Measurements from ENCODE around the gene GPR65.
"Not testable (repeated sequence)": the region's sequence is repeated elsewhere in the genome, so short reads cannot be mapped to it uniquely, and the experiment has no call there.

The GPR65 gene

DNA sequence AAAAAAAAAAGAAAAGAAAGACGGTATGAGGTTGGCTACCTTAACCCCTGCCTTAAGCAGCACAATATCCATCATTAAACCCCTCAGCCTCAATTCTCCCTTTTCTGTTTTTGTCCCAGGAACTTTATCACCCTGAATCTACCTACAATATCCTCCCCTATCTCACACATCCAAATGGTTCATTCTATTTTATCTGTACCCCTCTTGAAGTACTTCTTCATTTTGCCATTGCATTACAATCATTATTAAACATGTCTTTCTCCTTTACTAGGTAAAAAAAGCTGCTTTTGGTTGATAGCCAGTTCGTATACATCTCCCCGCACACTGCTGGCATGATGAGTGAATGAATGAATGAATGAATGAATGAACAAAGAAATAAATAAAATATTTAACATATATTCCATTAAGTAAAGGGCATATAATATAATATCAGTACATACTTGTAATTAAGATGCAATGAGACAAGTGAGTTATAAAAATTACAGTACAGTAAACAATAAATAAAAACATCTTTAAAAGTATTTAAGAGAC lies 364 bp upstream of the GPR65 start:
- no peak for DNase-seq (ENCODE audit: low spot score)

DNA sequence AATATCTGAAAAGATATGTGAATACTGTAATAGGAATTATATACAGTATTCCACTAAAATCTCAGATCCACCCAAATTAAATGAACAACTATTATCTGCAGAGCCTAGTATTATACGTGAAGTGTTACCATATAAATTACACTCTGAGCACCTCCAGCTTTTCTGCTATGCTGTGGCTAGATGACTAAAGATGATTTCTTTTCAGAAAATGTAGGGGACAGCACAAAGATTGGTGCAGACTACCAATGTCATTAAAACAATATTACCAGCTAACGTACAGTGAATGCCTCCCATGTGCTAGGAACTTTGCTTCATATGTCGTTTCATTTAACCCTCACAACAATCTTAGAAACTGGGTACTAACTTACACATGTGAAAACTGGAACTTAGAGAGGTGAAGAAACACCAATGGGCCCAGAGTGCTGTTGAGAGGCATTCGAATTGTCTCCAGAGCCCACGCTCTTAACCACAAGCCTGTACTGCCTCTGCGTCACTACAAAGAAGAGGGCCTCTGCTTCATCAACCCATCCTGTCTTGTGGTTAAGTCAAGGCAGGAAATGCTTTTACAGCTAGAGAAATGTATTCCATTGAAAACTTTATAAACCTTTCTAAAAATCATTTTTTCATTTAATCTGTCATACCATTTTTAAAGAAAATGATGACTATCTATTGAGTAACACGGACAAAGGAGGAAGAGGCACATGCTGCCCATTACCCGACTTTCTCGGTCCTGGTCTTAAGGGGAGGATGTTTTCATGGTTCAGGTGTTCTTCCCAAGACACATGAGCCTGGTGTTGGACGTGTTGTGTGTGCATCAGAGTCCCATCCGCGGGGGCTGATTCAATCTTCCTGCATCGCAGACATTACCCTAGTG lies 1.3 kb downstream of the GPR65 start:
- peak; percentile 80 for DNase-seq (ENCODE audit: low spot score)

DNA sequence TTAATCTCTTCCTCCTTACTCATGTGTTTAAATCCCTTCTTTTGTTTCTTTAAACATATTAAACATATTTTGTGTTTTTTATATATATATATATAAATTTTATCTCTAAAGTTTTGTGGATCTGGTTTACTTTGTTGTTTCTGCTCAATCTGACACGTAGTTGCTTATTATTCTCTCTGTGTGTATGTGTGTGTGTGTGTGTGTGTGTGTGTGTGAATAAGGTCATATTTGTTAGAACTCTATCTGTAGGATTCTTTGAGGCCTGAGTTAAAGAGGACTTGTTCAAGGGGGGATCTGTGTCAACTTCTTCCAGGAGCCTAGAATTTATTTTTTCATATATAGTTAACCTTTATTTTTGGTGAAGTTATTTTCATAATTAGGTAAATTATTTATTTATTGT lies 2.7 kb downstream of the GPR65 start:
- DNase-seq (ENCODE audit: low spot score): no peak

DNA sequence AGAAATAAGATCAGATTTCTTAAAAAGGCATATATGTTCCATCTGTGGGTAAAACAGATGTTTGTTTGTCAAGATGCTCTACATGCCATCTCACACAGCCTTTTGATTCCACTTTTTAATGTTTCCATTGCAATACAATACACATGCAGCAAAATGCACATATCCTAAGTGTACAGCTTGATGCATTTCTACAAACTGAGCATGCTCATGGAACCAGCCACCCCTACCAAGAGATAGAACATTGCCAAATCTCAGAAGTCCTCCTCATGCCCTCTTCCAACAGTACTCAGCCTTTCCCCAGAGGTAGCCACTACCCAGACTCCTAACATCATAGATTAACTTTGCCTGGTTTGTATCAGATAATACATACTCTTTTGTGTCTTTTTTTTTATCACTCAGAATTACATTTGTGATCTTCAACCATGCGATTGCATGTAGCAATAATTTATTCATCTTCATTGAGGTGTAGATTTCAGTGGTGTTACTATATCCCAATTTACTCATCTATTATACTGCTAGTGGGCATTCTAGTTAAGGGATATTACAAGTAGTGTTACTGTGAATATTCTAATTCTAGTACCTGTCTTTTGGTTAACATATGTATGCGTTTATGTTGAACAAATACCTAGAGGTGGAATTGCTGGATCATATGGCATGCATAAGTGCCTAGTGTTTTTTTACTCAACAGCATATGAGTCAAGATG lies 3.3 kb downstream of the GPR65 start:
- DNase-seq (ENCODE audit: low spot score): no peak

DNA sequence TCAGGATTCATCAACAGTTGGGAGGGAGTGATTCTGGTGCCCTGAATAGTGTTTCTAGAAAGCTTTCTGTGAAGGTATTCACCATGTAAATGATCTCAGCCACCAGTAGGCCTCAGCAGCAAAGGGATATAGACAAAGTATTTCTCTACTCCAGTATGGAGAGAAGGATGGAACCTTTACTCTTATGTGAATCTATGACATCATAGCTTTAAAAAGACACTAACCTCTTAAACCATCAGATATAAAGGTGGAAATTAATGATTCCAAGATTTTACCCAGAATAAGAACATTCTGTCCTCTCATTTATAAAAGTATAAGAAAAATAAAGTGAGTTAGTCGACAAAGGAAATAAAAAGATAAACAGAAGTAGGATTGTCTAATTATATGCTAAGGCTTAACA lies 4.6 kb downstream of the GPR65 start:
- no peak for DNase-seq (ENCODE audit: low spot score)

DNA sequence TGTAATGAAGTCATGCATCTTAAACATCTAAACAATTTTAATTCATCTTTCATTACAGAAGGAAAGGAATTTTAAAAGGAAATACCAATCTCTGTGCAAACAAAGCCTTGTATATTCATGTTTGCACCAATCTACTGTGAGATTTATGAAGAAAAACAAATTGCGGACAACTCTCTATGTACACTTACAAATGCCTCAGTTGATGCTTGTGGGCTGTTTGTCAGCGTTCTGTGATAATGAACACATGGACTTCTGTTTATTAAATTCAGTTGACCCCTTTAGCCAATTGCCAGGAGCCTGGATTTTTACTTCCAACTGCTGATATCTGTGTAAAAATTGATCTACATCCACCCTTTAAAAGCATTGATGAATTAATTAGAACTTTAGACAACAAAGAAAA lies 5.4 kb downstream of the GPR65 start:
- no peak for DNase-seq (ENCODE audit: low spot score)

DNA sequence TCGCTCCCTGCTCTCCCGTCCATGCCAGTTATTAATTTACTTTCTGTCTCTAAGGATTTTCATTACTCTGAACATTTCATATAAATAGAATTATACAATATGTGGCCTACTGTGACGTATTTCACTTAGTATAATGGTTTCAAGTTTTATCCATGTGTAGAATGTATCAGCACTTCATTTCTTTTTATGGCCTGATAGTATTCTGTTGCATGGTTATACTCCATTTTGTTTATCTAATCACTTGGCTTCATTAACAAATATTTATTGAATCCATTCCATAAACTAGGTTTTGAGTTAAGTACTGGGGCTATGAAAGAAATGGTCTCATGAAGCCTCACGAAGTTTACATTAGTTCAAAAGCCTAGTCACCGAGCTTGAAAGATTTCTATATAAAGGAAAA lies 7.6 kb downstream of the GPR65 start:
- DNase-seq (ENCODE audit: low spot score): no peak

DNA sequence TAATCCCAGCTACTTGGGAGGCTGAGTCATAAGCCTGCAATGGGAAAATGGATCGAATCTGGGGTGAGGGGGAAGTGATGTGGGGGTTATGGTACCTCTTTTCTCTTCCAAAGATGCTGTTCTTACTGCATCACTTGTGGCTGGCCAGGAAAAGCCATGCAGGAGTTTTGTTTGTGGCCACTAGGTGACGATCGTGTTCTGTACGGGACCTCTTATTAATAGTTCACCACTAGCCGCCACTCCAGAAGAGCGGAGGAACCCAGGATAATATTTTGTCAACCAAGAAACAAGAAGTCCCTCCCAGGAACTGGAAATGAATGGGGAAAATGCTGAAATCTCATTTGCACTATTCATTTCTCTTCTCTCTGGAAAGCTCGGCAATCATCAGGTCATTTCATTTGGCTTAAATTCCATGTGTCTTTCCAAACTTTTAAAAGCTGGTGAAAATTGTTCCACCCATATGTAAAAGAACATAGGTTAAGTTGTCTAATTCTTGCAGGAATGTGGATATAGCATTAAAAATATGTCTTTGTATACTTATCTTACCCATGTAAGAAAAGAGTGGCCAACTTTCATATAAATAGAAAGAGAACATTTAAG lies 8.9 kb downstream of the GPR65 start:
- DNase-seq (ENCODE audit: low spot score): peak; percentile 59

DNA sequence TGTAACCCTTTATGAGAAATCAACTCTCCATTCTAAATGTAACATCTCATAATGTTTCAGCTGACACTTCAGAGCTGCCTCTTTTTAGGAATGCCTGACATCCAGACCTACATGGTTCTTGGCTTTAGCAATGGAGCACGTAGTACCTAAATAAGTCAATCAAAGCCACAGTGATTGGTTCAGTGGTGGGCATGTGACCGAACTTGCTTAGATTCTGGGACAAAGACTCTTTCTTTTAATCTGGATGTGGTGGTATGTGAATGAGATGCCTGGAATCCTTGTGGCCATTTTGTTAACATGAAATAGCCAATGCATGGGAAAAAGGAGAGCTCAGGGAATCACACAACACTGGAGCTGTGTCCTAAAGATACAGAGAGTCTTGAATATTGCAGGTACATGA lies 11.8 kb downstream of the GPR65 start:
- no peak for DNase-seq (ENCODE audit: low spot score)

DNA sequence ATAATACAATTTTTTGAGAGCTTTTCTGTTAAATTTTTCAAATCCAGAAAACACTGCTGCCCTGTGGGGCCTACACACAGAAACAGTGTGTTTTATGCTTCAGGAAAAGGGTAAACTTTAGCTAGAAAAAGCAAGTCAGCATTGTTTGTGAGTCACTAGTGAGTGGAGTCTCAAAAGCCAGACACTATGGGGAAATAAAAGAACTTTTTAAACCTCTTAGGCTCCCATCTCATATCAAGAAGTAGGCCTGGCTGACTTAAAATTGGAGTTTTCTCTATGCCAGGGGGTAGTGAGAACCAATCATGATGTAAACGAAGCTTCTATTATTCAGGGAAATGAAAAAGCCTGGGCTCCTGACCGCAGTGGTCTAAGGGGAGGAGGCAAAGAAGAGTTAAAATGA lies 12.6 kb downstream of the GPR65 start:
- DNase-seq (ENCODE audit: low spot score): no peak

DNA sequence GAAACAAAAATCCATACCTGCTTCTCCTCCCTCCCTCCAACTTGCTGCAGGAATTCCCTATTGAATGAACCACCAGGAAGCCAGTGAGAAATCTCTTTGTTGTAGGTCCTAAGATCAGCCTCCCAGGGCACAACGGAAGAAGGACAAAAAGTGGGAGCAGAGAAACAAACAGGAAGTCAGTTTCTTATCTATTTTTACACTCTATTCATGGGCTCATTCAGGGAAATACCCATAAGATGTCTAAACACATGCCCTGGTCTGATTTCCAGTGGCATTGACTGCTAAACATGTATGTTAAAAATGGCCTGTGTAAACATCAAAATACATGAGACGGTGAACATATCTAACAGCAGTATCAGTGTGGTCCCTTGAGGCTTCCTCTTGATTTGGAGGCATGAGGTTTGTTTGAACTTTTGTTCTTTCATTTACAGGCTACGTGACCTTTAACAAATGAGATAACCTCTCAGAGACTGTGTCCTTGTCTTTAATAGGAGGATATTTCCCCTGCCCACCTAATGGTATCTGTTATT lies 18.8 kb downstream of the GPR65 start:
- DNase-seq (ENCODE audit: low spot score): peak; percentile 29

DNA sequence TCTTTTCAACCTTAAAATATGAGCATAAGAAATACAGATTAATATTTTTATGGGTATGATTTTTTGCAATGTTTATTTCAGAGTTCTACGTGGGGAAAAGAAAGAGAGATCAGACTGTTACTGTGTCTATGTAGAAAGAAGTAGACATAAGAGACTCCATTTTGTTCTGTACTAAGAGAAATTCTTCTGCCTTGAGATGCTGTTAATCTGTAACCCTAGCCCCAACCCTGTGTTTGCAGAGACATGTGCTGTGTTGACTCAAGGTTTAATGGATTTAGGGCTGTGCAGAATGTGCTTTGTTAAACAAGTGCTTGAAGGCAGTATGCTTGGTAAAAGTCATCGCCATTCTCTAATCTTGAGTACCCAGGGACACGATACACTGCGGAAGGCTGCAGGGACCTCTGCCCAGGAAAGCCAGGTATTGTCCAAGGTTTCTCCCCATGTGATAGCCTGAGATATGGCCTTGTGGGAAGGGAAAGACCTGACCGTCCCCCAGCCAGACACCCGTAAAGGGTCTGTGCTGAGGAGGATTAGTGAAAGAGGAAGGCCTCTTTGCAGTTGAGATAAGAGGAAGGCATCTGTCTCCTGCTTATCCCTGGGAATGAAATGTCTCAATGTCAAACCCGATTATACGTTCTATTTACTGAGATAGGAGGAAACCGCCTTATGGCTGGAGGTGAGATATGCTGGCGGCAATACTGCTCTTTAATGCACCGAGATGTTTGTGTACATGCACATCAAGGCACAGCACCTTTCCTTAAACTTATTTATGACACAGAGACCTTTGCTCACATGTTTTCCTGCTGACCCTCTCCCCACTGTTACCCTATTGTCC lies 19.5 kb downstream of the GPR65 start:
- not testable (repeated sequence) for DNase-seq (ENCODE audit: low spot score)

DNA sequence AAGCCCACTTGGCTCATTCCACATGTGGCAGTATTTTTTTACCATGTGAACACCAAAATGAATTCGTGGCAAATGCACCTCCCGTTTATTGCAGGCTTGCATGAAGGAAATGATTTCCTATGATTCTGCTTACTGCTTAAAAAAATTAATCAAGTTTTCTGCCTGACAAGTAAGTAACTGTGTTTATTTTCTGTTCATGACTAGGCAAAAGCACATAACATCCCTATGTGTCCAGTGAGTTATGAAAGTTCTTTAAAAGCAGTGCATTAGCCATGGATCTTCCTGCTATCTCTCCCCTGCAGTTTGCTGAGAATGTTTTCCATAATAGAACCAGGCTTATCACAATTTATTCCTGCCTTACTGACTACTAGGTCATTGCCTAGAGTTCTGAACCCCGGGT lies 20.4 kb downstream of the GPR65 start:
- no peak for DNase-seq (ENCODE audit: low spot score)

DNA sequence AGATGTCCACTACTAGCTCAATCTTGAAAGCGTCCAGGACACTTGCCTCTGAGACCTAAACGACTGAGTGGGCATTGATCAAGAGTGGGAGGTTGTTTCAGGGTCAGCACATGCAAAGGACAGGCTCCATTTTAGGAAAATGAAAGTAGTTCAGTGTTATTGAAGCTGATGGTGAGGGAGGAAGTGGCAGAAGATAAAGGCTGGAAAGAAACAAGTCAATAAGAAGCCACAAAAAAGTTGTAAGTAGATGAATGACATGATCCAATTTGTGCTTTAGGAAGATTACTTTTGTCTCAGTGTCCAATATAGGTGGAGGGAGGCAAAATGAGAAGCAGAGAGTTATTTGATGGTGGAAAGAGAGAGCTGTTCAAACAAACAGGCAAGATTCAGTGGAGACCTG lies 22.0 kb downstream of the GPR65 start:
- no peak for DNase-seq (ENCODE audit: low spot score)

DNA sequence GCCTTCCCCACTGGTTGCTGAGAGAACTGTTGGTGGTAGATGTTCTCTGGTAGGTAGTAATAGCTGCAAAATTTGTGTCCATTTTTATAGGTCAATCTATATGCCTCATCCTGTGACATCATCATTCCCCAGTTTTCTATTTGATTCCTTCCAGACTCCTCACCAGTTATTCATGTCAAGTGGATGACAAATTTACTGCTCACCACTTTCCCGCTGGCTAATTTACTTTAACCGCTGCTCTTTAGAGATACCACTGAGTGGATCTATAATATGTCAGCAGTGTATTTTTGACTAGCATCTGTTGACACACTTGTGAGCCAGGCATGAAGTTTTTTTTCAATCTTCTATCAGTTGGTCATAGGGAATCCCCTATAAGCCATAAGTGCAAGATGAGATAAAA lies 24.6 kb downstream of the GPR65 start:
- DNase-seq (ENCODE audit: low spot score): no peak

DNA sequence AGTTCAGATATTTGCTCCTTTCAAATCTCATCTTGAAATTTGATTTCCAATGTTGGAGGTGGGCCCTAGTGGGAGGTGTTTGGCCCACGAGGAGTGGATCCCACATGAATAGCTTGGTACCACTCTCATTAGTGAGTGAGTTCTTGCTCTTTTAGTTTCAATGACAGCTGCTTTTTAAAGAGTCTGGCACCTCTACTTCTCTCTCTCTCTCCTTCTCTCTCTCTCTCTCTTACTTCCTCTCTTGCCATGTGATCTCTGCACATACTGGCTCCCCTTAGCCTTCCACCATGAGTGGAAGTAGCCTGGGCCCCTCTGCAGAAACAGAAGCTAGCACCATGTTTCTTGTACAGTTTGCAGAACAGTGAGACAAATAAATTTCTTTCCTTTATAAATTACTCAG lies 25.1 kb downstream of the GPR65 start:
- no peak for DNase-seq (ENCODE audit: low spot score)

DNA sequence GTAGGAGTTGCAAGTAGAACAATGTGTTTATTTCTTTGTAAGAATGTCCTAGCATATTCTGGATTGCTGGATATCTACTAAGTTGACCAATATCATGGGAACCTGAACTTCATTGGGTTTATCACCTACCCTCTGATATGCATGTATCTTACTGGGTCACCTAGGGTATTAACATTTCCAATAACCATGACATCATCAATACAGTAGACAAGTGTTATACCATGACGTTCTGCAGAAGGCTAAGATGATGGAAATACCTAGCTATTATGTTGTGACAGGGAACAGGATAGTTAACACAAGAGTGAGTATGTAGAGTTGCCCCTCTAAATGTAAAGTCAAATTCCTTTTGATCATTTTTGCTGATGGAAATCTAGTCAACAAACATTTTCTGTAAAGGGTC lies 26.0 kb downstream of the GPR65 start:
- DNase-seq (ENCODE audit: low spot score): no peak

DNA sequence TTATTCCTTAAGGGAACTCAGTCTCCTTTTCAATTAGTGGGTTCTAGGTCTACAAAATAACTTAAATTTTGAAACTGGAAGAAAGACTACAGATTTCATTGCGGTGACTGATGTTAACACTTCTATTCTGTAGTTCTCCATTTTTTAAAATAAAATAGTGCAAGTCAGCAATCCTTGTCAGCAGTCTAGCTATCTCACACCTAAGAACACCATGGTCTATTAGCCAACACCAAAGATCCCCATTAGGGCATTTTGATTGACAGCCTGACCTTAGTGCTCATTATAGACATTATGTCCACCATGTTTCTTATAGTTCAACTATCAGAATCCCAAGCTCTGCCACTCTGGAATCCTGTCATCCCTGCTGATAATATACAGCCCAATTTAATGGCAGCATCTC lies 27.4 kb downstream of the GPR65 start:
- no peak for DNase-seq (ENCODE audit: low spot score)

DNA sequence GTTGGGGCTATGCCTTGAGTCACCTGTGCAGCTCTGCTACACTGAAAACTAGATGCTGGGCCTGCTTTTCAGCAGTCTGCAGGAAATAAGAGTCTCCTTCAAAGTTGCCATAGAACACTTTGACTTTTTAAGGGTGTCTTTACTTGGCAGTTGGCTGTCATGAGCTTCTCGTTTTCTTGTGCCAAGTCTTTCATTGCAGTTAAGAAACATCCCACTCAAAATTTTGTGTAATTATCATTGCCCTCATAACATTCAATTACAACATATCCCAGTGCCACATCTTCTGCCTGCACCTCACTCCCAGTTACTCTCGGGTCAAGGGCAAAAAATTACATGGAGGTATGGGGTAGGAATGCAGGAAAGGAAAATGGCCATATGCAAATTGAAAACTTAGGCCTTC lies 29.1 kb downstream of the GPR65 start:
- DNase-seq (ENCODE audit: low spot score): no peak

DNA sequence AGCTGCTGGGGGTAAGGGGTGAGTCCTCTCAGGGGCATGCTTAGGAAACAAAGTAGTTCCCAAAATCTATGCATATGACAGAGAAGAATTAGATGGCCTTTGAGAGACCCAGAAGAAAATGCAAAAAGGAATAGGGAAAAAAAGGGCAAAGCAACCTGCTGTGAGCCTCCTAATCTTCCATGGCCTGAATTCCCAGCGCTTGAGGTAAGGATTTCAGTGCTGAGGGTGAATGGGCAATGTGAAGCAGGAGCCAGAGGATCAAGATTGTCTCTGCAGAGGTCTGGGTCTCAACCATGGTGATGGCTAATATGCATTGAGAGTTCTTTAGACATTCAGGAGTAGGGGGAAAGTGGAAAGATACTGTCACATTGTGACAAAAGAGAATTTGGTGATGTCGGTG lies 31.5 kb downstream of the GPR65 start:
- DNase-seq (ENCODE audit: low spot score): no peak

DNA sequence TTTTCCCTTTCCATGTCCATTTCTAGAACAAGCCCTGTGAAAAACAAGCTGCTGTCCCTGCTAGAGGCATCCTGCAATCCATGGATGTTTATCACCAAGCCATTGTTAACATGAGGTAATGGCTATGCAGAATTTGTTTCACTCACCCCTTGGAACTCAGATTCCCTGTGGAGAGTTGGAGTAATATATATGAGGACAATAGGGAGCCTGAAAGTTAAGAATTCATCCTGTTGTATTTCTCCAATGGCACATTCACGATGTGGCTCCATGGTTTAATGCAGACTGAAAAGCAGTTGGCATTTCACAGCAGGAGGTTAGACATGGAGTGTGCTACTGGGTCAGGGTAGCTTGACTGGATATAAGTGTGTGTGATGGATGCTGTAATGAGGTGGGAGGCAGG lies 32.4 kb downstream of the GPR65 start:
- no peak for DNase-seq (ENCODE audit: low spot score)

DNA sequence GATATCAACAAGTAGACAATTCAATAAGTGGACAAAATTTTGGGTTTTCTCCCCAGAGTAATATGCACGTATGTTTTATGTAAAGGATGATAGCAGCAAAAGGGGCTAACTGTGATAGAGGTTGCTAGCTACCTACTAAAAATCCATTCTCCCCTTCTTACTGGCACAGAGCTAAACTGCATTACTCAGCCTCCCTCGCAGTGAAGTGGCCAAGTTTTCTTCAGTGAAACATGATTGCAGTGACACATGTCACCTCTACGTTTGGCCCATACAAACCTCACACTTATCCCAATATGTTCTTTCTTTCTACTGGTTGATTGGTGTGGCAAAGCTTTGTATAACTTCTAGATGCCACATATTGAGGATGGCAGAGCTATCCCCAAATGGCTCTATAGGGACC lies 34.3 kb downstream of the GPR65 start:
- DNase-seq (ENCODE audit: low spot score): no peak

All from CD4-positive, alpha-beta T cell treated with Interleukin-15 for 4 hours (primary cell).